PFSK-1 (cell line): ENCODE data around the gene SPC25.

Experiments used
- POLR2AphosphoS5 ChIP-seq: IDR thresholded peaks from 2 replicates; pipeline ENCODE4 v1.6.1; 2012; ENCODE audit warnings: low read depth, mild to moderate bottlenecking, control low read depth, low read length, moderate library complexity
- TAF1 ChIP-seq: IDR thresholded peaks from 2 replicates; pipeline ENCODE4 v1.6.1; 2012; ENCODE audit warnings: low read length, control low read depth, borderline replicate concordance; ENCODE audit not compliant: insufficient read depth
- TF ChIP-seq, protein P1 (sequence below), 2 experiments: IDR thresholded peaks; 2 replicates each; pipeline versions ENCODE4 v1.6.1 to v1.8.0; 2011 to 2012; ENCODE audit warnings: low read depth in 2 of 2, low read length in 2 of 2, control low read depth in 1 of 2, inconsistent platforms in 1 of 2, mild to moderate bottlenecking in 1 of 2, moderate library complexity in 1 of 2; ENCODE audit not compliant: insufficient read depth in 1 of 2

DNA sequence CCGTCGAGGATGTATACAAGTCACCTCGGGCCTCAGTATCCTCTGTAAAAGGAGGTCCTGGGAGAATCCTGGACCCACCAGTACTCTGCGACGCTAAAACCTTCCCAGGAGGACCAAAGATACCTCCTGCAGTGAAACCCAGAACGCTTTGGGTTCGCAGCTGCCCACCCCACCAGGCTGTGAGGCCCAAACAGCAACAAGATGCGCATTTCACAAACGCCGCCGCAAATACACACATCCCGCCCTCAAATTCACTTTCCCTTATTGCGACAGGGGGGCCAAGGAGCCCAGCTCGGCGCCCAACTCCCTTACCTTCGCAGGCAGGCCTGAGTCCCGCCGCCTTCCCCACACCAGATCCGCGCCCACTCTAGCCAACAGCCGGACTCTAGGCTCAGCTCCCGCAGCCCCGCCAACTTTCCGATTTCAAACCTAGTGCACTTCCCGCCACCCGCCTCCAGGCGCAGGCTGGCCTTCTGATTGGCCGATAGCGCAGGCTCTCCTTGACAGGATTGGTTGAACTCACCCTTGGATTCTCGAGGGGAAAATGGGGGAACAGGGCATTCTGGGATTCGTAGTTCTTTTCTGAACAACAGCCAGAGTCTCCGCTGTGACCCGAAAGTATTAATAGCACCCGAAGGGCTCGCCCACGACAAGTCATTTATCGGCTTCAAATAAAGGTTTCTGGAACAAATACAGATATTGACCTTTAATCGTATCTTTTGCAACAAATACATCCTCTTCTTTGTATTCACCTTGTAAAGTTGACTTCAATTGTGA is at the start of gene SPC25:
- TF ChIP-seq POLR2AphosphoS5 = peak; percentile 48; the same call in 1 of the 2 replicates
- TF ChIP-seq, protein P1, sequence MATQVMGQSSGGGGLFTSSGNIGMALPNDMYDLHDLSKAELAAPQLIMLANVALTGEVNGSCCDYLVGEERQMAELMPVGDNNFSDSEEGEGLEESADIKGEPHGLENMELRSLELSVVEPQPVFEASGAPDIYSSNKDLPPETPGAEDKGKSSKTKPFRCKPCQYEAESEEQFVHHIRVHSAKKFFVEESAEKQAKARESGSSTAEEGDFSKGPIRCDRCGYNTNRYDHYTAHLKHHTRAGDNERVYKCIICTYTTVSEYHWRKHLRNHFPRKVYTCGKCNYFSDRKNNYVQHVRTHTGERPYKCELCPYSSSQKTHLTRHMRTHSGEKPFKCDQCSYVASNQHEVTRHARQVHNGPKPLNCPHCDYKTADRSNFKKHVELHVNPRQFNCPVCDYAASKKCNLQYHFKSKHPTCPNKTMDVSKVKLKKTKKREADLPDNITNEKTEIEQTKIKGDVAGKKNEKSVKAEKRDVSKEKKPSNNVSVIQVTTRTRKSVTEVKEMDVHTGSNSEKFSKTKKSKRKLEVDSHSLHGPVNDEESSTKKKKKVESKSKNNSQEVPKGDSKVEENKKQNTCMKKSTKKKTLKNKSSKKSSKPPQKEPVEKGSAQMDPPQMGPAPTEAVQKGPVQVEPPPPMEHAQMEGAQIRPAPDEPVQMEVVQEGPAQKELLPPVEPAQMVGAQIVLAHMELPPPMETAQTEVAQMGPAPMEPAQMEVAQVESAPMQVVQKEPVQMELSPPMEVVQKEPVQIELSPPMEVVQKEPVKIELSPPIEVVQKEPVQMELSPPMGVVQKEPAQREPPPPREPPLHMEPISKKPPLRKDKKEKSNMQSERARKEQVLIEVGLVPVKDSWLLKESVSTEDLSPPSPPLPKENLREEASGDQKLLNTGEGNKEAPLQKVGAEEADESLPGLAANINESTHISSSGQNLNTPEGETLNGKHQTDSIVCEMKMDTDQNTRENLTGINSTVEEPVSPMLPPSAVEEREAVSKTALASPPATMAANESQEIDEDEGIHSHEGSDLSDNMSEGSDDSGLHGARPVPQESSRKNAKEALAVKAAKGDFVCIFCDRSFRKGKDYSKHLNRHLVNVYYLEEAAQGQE (IDR thresholded peaks at IDR 0.05; ENCODE audit: insufficient read depth in 1 of 2, low read depth in 2 of 2, low read length in 2 of 2) = no peak
- no peak for TF ChIP-seq TAF1
